HUES64 (cell line): ENCODE measurements around the gene FMC1.
A peak's percentile ranks its signal among the peaks of the same experiment; 100 is the strongest.
"Not testable (repeated sequence)": the region's sequence is repeated elsewhere in the genome, so short reads cannot be mapped to it uniquely, and the experiment has no call there.

ENCODE experiments used
- H3K27ac ChIP-seq: 2 replicates; pipeline ENCODE4 v1.7.0; 2013; ENCODE audit warnings: low read depth, low read length, inconsistent platforms
- H3K27me3 ChIP-seq: 2 replicates; pipeline ENCODE4 v1.6.1; 2013; ENCODE audit warnings: mild to moderate bottlenecking, low read length; ENCODE audit not compliant: insufficient read depth
- H3K36me3 ChIP-seq: 2 replicates; pipeline ENCODE4 v1.6.1; 2013; ENCODE audit warnings: mild to moderate bottlenecking, low read length; ENCODE audit not compliant: insufficient read depth
- H3K4me1 ChIP-seq: 2 replicates; pipeline ENCODE4 v1.6.1; 2013; ENCODE audit warnings: mild to moderate bottlenecking, low read length, moderate library complexity; ENCODE audit not compliant: insufficient read depth
- H3K4me3 ChIP-seq: 2 replicates; pipeline ENCODE4 v1.5.1; 2013; ENCODE audit warnings: mild to moderate bottlenecking, low read length, moderate library complexity
- H3K9ac ChIP-seq: 2 replicates; pipeline ENCODE4 v1.6.1; 2013; ENCODE audit warnings: mild to moderate bottlenecking, low read depth, low read length
- H3K9me3 ChIP-seq: 2 replicates; pipeline ENCODE4 v1.6.1; 2013; ENCODE audit warnings: low read depth, low read length; ENCODE audit not compliant: insufficient read depth
- WGBS: fragments of 150-250, 120-280 bp; methylation state at CpG from one replicate; pipeline ENCODE4 v1.1.7; 2013; ENCODE audit warnings: missing lambda C conversion rate; 5-methylcytosine and 5-hydroxymethylcytosine counted together

The FMC1 gene

GRCh38 chr7:139324709-139325108, 16.4 kb upstream of the FMC1 start:
- not testable (repeated sequence) for H3K9ac ChIP-seq, H3K27ac ChIP-seq, H3K9me3 ChIP-seq, H3K36me3 ChIP-seq, H3K4me1 ChIP-seq, H3K4me3 ChIP-seq, H3K27me3 ChIP-seq
- WGBS: 96% methylated on average over 10 of the region's 11 CpGs

- 80% methylated on average over 2 of the region's 2 CpGs for WGBS
- H3K9ac ChIP-seq: no peak overlapping the region
Observed at GRCh38 chr7:139328375-139328774, 12.8 kb upstream of the FMC1 start.

GRCh38 chr7:139329119-139329518, 12.0 kb upstream of the FMC1 start:
- no peaks in the 10 kb centered on the region for H3K36me3 ChIP-seq
- WGBS: 75% methylated on average over 2 of the region's 2 CpGs

More at GRCh38 chr7:139328375-139328774, 12.8 kb upstream of the FMC1 start:
- no peaks in the 10 kb centered on the region for H3K36me3 ChIP-seq
- H3K9me3 ChIP-seq: no peaks in the 10 kb centered on the region
- H3K27me3 ChIP-seq: no peaks in the 10 kb centered on the region
- no peak overlapping the region for H3K4me3 ChIP-seq
- H3K4me1 ChIP-seq: no peaks in the 10 kb centered on the region
- H3K27ac ChIP-seq: no peak overlapping the region

GRCh38 chr7:139330333-139331030, 10.7 kb upstream of the FMC1 start:
- no peak overlapping the region for H3K9ac ChIP-seq
- no peak overlapping the region for H3K4me3 ChIP-seq
- H3K9me3 ChIP-seq: no peaks in the 10 kb centered on the region
- WGBS: 86% methylated on average over 3 of the region's 3 CpGs
- no peaks in the 10 kb centered on the region for H3K4me1 ChIP-seq
- no peaks in the 10 kb centered on the region for H3K36me3 ChIP-seq
- H3K27ac ChIP-seq: no peak overlapping the region
- H3K27me3 ChIP-seq: no peaks in the 10 kb centered on the region

More at GRCh38 chr7:139329119-139329518, 12.0 kb upstream of the FMC1 start:
- Histone ChIP-seq H3K27ac (no peak overlapping the region), H3K9ac (no peak overlapping the region), H3K4me1 (no peaks in the 10 kb centered on the region), H3K9me3 (no peaks in the 10 kb centered on the region), H3K4me3 (no peak overlapping the region), H3K27me3 (no peaks in the 10 kb centered on the region)

GRCh38 chr7:139332697-139333359, 8.3 kb upstream of the FMC1 start:
- H3K27me3 ChIP-seq: no peaks in the 10 kb centered on the region
- H3K27ac ChIP-seq: no peak overlapping the region
- no peak overlapping the region for H3K4me3 ChIP-seq
- no peaks in the 10 kb centered on the region for H3K4me1 ChIP-seq
- no peaks in the 10 kb centered on the region for H3K9me3 ChIP-seq
- WGBS: 86% methylated on average over 5 of the region's 5 CpGs
- no peaks in the 10 kb centered on the region for H3K36me3 ChIP-seq
- no peak overlapping the region for H3K9ac ChIP-seq

- not testable (repeated sequence) for H3K9ac ChIP-seq, H3K9me3 ChIP-seq, H3K27ac ChIP-seq, H3K36me3 ChIP-seq, H3K4me1 ChIP-seq, H3K4me3 ChIP-seq, H3K27me3 ChIP-seq
- WGBS: 97% methylated on average over 13 of the region's 13 CpGs
Observed at GRCh38 chr7:139333443-139333842, 7.7 kb upstream of the FMC1 start.

GRCh38 chr7:139334399-139335150, 6.6 kb upstream of the FMC1 start:
- Histone ChIP-seq H3K27ac (no peak overlapping the region), H3K9ac (no peak overlapping the region), H3K36me3 (no peaks in the 10 kb centered on the region), H3K4me1 (no peaks in the 10 kb centered on the region), H3K27me3 (no peaks in the 10 kb centered on the region), H3K9me3 (peaks cover 4% of the 10 kb centered on the region; the same call in 1 of the 2 replicates), H3K4me3 (no peak overlapping the region)
- 86% methylated on average over 4 of the region's 4 CpGs for WGBS

- no peak overlapping the region for H3K27ac ChIP-seq
- H3K9me3 ChIP-seq: peaks cover 5% of the 10 kb centered on the region; the same call in 1 of the 2 replicates
- H3K27me3 ChIP-seq: no peaks in the 10 kb centered on the region
- WGBS: 96% methylated on average over 2 of the region's 2 CpGs
- H3K4me3 ChIP-seq: no peak overlapping the region
- H3K36me3 ChIP-seq: no peaks in the 10 kb centered on the region
- H3K4me1 ChIP-seq: no peaks in the 10 kb centered on the region
- no peak overlapping the region for H3K9ac ChIP-seq
Observed at GRCh38 chr7:139339025-139339424, 2.1 kb upstream of the FMC1 start.

- H3K4me1 ChIP-seq: no peaks in the 10 kb centered on the region
Observed at GRCh38 chr7:139339698-139340036, 1.5 kb upstream of the FMC1 start.

GRCh38 chr7:139340037-139340807, 915 bp upstream of the FMC1 start:
- Histone ChIP-seq H3K36me3 (peaks cover 2% of the 10 kb centered on the region), H3K4me3 (peak overlapping the region; percentile 93), H3K27me3 (no peaks in the 10 kb centered on the region), H3K4me1 (no peaks in the 10 kb centered on the region), H3K9ac (peak overlapping the region; percentile 99), H3K27ac (peak overlapping the region; percentile 100), H3K9me3 (peaks cover 5% of the 10 kb centered on the region; the same call in 1 of the 2 replicates)
- WGBS: 4% methylated on average over 66 of the region's 66 CpGs

More at GRCh38 chr7:139339698-139340036, 1.5 kb upstream of the FMC1 start:
- H3K27ac ChIP-seq: peak overlapping the region; percentile 100; the same call in 1 of the 2 replicates
- peak overlapping the region; percentile 93 for H3K4me3 ChIP-seq
- H3K9me3 ChIP-seq: peaks cover 5% of the 10 kb centered on the region; the same call in 1 of the 2 replicates
- no peaks in the 10 kb centered on the region for H3K27me3 ChIP-seq
- 92% methylated on average over 13 of the region's 13 CpGs for WGBS
- no peaks in the 10 kb centered on the region for H3K36me3 ChIP-seq
- no peak overlapping the region for H3K9ac ChIP-seq

- Histone ChIP-seq H3K4me1 (no peaks in the 10 kb centered on the region), H3K4me3 (peak overlapping the region; percentile 93), H3K27ac (peak overlapping the region; percentile 100), H3K9ac (peak overlapping the region; percentile 99), H3K9me3 (peaks cover 5% of the 10 kb centered on the region; the same call in 1 of the 2 replicates), H3K27me3 (no peaks in the 10 kb centered on the region), H3K36me3 (peaks cover 7% of the 10 kb centered on the region)
- 0% methylated on average over 7 of the region's 9 CpGs for WGBS
Observed at GRCh38 chr7:139340808-139341057, 404 bp upstream of the FMC1 start.
